CD14-positive monocyte (primary cell): ENCODE measurements around the gene NFATC2. TPM values are rescaled to one million over a fixed set of nuclear protein-coding genes. Genes with fewer than 3 reads are reported as not detected.
"Not testable (repeated sequence)": the region's sequence is repeated elsewhere in the genome, so short reads cannot be mapped to it uniquely, and the experiment has no call there.

Experiments
- DNase-seq, 3 donors: peaks; one replicate each; pipeline ENCODE4 v3.0.0-alpha.2; 2011 to 2022
- H2AFZ ChIP-seq: 2 replicates; pipeline ENCODE4 v1.6.0; 2012; ENCODE audit warnings: mild to moderate bottlenecking, low read depth, low read length, inconsistent platforms; ENCODE audit not compliant: insufficient read depth, poor library complexity, severe bottlenecking
- H3K27ac ChIP-seq, 2 donors: 1 replicate in 1 of 2; 2 replicates in 1 of 2; pipeline ENCODE4 v1.5.1; 2012 to 2013; ENCODE audit warnings: low read length in 2 of 2, control low read depth in 1 of 2, inconsistent platforms in 1 of 2, low read depth in 1 of 2, mild to moderate bottlenecking in 1 of 2
- H3K27me3 ChIP-seq, 2 donors: one replicate each; pipeline versions ENCODE4 v1.6.0 to v1.6.1; 2011 to 2013; ENCODE audit warnings: low read length in 2 of 2; ENCODE audit not compliant: control insufficient read depth in 2 of 2, insufficient read depth in 2 of 2
- H3K36me3 ChIP-seq, 2 donors: replicated peaks in 1 of 2; 1 replicate in 1 of 2; 2 replicates in 1 of 2; pipeline versions ENCODE4 v1.5.1 to v1.6.1; 2012 to 2013; ENCODE audit warnings: low read length in 2 of 2, control low read depth in 1 of 2, inconsistent platforms in 1 of 2, mild to moderate bottlenecking in 1 of 2; ENCODE audit not compliant: insufficient read depth in 2 of 2, control insufficient read depth in 1 of 2
- H3K4me1 ChIP-seq, 2 donors: 1 replicate in 1 of 2; 2 replicates in 1 of 2; pipeline versions ENCODE4 v1.5.1 to v1.6.1; 2012 to 2013; ENCODE audit warnings: low read length in 2 of 2, control low read depth in 1 of 2, inconsistent platforms in 1 of 2, mild to moderate bottlenecking in 1 of 2, moderate library complexity in 1 of 2; ENCODE audit not compliant: insufficient read depth in 2 of 2, control insufficient read depth in 1 of 2
- H3K4me2 ChIP-seq: replicated peaks from 2 replicates; pipeline ENCODE3; 2012; ENCODE audit warnings: low read length, moderate library complexity, mild to moderate bottlenecking; ENCODE audit not compliant: poor library complexity, severe bottlenecking; ENCODE audit errors: extremely low read depth
- H3K4me3 ChIP-seq, 3 experiments: fragments of 200-600 bp in 1 of 3; sonication (generic) in 1 of 3; replicated peaks in 1 of 3; 1 replicate in 2 of 3; 2 replicates in 1 of 3; pipeline ENCODE4 v1.5.1; 2011 to 2013; ENCODE audit warnings: low read length in 3 of 3, mild to moderate bottlenecking in 3 of 3, control low read depth in 2 of 3, low read depth in 2 of 3, inconsistent platforms in 1 of 3, moderate library complexity in 1 of 3
- H3K79me2 ChIP-seq: 2 replicates; pipeline ENCODE4 v1.6.0; 2012; ENCODE audit warnings: mild to moderate bottlenecking, control low read depth, inconsistent platforms, low read length, moderate library complexity; ENCODE audit not compliant: insufficient read depth
- H3K9ac ChIP-seq: 2 replicates; pipeline ENCODE4 v1.6.0; 2017; ENCODE audit warnings: low read length, mild to moderate bottlenecking; ENCODE audit not compliant: insufficient read depth, poor library complexity, severe bottlenecking
- H3K9me3 ChIP-seq, 2 donors: replicated peaks in 1 of 2; 1 replicate in 1 of 2; 2 replicates in 1 of 2; pipeline versions ENCODE4 v1.5.1 to v1.6.1; 2012 to 2013; ENCODE audit warnings: low read length in 2 of 2, control low read depth in 1 of 2; ENCODE audit not compliant: control insufficient read depth in 1 of 2, insufficient read depth in 1 of 2
- H4K20me1 ChIP-seq: 2 replicates; pipeline ENCODE4 v1.6.0; 2012; ENCODE audit warnings: mild to moderate bottlenecking, low read length, control low read depth, moderate library complexity; ENCODE audit not compliant: insufficient read depth
- H3K27ac Mint-ChIP-seq, 7 donors: one replicate each; pipeline ENCODE4 v1.8.0; 2020; ENCODE audit warnings: mild to moderate bottlenecking in 7 of 7, mixed read lengths in 7 of 7, moderate library complexity in 6 of 7, inconsistent platforms in 2 of 7
- H3K27me3 Mint-ChIP-seq, 3 donors: one replicate each; pipeline ENCODE4 v1.8.0; 2021 to 2022; ENCODE audit warnings: low read depth in 3 of 3, mild to moderate bottlenecking in 3 of 3, mixed read lengths in 3 of 3, moderate library complexity in 3 of 3, inconsistent platforms in 1 of 3
- H3K36me3 Mint-ChIP-seq, 2 donors: one replicate each; pipeline ENCODE4 v1.8.0; 2020; ENCODE audit warnings: mixed read lengths in 2 of 2, inconsistent platforms in 1 of 2, mild to moderate bottlenecking in 1 of 2
- H3K4me1 Mint-ChIP-seq: one replicate; pipeline ENCODE4 v1.8.0; 2020; ENCODE audit warnings: mild to moderate bottlenecking, mixed read lengths
- H3K4me3 Mint-ChIP-seq, 2 donors: one replicate each; pipeline ENCODE4 v1.8.0; 2020; ENCODE audit warnings: mild to moderate bottlenecking in 2 of 2, mixed read lengths in 2 of 2, moderate library complexity in 1 of 2
- H3K9me3 Mint-ChIP-seq, 7 donors: one replicate each; pipeline ENCODE4 v1.8.0; 2020 to 2022; ENCODE audit warnings: mixed read lengths in 7 of 7, mild to moderate bottlenecking in 6 of 7, moderate library complexity in 6 of 7, inconsistent platforms in 2 of 7
- WGBS: methylation state at CpG from one replicate; pipeline ENCODE4 v1.1.5; 2013; ENCODE audit warnings: missing lambda C conversion rate; ENCODE audit not compliant: insufficient coverage; 5-methylcytosine and 5-hydroxymethylcytosine counted together
- intact Hi-C, 2 donors: fragments of 100-400 bp; cut with micrococcal nuclease; formaldehyde crosslinking; loops; one replicate each; pipeline versions ENCODE4 v1.15.0 to v1.15.1; 2023
- polyA plus RNA-seq, 3 donors: library from polyadenylated mRNA; depleted of rRNA in 1 of 3; unstranded in 2 of 3; stranded (reverse) in 1 of 3; fragments of 300-500 nt in 2 of 3; fragments of >200 nt in 1 of 3; fragmentation: Illumina TruSeq in 2 of 3; gene quantifications; 1 replicate in 2 of 3; 2 replicates in 1 of 3; pipeline ENCODE4 v1.2.3, GENCODE V29; 2012 to 2021
- TF ChIP-seq, protein P1 (sequence below): fragments of 200-600 bp; IDR thresholded peaks from one replicate; pipeline ENCODE4 v1.8.0; 2022; ENCODE audit warnings: antibody characterized with exemption, mild to moderate bottlenecking

The NFATC2 gene
- polyA plus RNA-seq, 3 donors, result 0.03 to 0.18 (median 0.11) TPM

- Mint-ChIP-seq H3K4me1 (peaks cover 16% of the 10 kb centered on the region), H3K27ac (peak overlapping the region in 1 of 7 donors; percentile 63), H3K9me3 (peaks cover 0 to 3% (median 0%) of the 10 kb centered on the region in 7 donors), H3K27me3 (peaks cover 0 to 3% (median 2%) of the 10 kb centered on the region in 3 donors), H3K36me3 (no peaks in the 10 kb centered on the region), H3K4me3 (no peak overlapping the region)
- Histone ChIP-seq H2AFZ (no peak overlapping the region), H3K27me3 (no peaks in the 10 kb centered on the region), H3K27ac (no peak overlapping the region), H3K36me3 (no peaks in the 10 kb centered on the region), H3K4me1 (peaks cover 19 to 23% of the 10 kb centered on the region in 2 donors), H3K4me3 (no peak overlapping the region), H3K9me3 (peaks cover 0 to 4% of the 10 kb centered on the region in 2 donors), H4K20me1 (no peaks in the 10 kb centered on the region), H3K79me2 (no peaks in the 10 kb centered on the region), H3K4me2 (no peak overlapping the region), H3K9ac (no peak overlapping the region)
- WGBS, result 99% methylated on average over 10 of the region's 12 CpGs
- DNase-seq, result no peak
- intact Hi-C loops, result no loop called here
- TF ChIP-seq, protein P1, sequence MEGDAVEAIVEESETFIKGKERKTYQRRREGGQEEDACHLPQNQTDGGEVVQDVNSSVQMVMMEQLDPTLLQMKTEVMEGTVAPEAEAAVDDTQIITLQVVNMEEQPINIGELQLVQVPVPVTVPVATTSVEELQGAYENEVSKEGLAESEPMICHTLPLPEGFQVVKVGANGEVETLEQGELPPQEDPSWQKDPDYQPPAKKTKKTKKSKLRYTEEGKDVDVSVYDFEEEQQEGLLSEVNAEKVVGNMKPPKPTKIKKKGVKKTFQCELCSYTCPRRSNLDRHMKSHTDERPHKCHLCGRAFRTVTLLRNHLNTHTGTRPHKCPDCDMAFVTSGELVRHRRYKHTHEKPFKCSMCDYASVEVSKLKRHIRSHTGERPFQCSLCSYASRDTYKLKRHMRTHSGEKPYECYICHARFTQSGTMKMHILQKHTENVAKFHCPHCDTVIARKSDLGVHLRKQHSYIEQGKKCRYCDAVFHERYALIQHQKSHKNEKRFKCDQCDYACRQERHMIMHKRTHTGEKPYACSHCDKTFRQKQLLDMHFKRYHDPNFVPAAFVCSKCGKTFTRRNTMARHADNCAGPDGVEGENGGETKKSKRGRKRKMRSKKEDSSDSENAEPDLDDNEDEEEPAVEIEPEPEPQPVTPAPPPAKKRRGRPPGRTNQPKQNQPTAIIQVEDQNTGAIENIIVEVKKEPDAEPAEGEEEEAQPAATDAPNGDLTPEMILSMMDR, result no peak
Observed at GRCh38 chr20:51462566-51463276, 79.8 kb downstream of the NFATC2 start.

- H3K27me3 ChIP-seq, H3K36me3 ChIP-seq, H3K4me3 ChIP-seq, H2AFZ ChIP-seq, H3K9ac ChIP-seq, H3K9me3 ChIP-seq, H3K4me2 ChIP-seq, H3K27me3 Mint-ChIP-seq, H3K9me3 Mint-ChIP-seq, H3K36me3 Mint-ChIP-seq, intact Hi-C loops, H4K20me1 ChIP-seq, H3K79me2 ChIP-seq: not testable (repeated sequence)
- Mint-ChIP-seq H3K4me3 (peak overlapping the region in 1 of 2 donors; percentile 30), H3K4me1 (peaks cover 16% of the 10 kb centered on the region), H3K27ac (peak overlapping the region in 1 of 7 donors; percentile 30)
- peaks cover 19 to 24% of the 10 kb centered on the region in 2 donors for H3K4me1 ChIP-seq
- H3K27ac ChIP-seq, result peak overlapping the region in 1 of 2 donors; percentile 9
- 80% methylated on average over 1 of the region's 5 CpGs for WGBS
- peak in 1 of 3 donors; percentile 45 for DNase-seq
Observed at GRCh38 chr20:51461846-51462245, 80.7 kb downstream of the NFATC2 start.
